CD4-positive, CD25-positive, alpha-beta regulatory T cell (primary cell): ENCODE measurements around the gene CD300LF. TPM values are rescaled to one million over a fixed set of nuclear protein-coding genes. Genes with fewer than 3 reads are reported as not detected.
A peak's percentile ranks its signal among the peaks of the same experiment; 100 is the strongest.

Source experiments
- ATAC-seq, 2 donors: fragments of 150-1000 bp; cut with Tn5 transposase; one replicate each; pipeline ENCODE4 v1.10.0; 2021; ENCODE audit warnings: low read depth in 2 of 2, moderate number of reproducible peaks in 2 of 2, moderate library complexity in 1 of 2
- DNase-seq, 3 donors: peaks; one replicate each; pipeline versions ENCODE4 v3.0.0 to v3.0.0-alpha.2; 2012 to 2022; ENCODE audit warnings: mixed read lengths in 1 of 3
- H3K27ac ChIP-seq: one replicate; pipeline ENCODE4 v1.7.0; 2013; ENCODE audit warnings: mild to moderate bottlenecking, low read length; ENCODE audit not compliant: insufficient read depth, poor library complexity, severe bottlenecking
- H3K27me3 ChIP-seq: one replicate; pipeline ENCODE4 v1.7.0; 2013; ENCODE audit warnings: low read length; ENCODE audit not compliant: control insufficient read depth, insufficient read depth
- H3K36me3 ChIP-seq: one replicate; pipeline ENCODE4 v1.7.0; 2013; ENCODE audit warnings: mild to moderate bottlenecking, low read length, moderate library complexity; ENCODE audit not compliant: control insufficient read depth, insufficient read depth
- H3K4me1 ChIP-seq: 2 replicates; pipeline ENCODE4 v1.7.0; 2013; ENCODE audit warnings: mild to moderate bottlenecking, low read length; ENCODE audit not compliant: insufficient read depth, control insufficient read depth, poor library complexity, severe bottlenecking
- H3K4me3 ChIP-seq: one replicate; pipeline ENCODE4 v1.7.0; 2013; ENCODE audit warnings: low read depth, mild to moderate bottlenecking, low read length, moderate library complexity
- H3K9me3 ChIP-seq, 2 experiments: 1 replicate in 1 of 2; 2 replicates in 1 of 2; pipeline ENCODE4 v1.7.0; 2013; ENCODE audit warnings: low read length in 2 of 2, mild to moderate bottlenecking in 1 of 2, moderate library complexity in 1 of 2; ENCODE audit not compliant: control insufficient read depth in 2 of 2
- H3K27ac Mint-ChIP-seq, 3 donors: one replicate each; pipeline ENCODE4 v1.8.0; 2020 to 2022; ENCODE audit warnings: mild to moderate bottlenecking in 3 of 3, mixed read lengths in 3 of 3, moderate library complexity in 2 of 3
- H3K27me3 Mint-ChIP-seq: one replicate; pipeline ENCODE4 v1.8.0; 2022; ENCODE audit warnings: mild to moderate bottlenecking, mixed read lengths
- H3K36me3 Mint-ChIP-seq: one replicate; pipeline ENCODE4 v1.8.0; 2020; ENCODE audit warnings: mixed read lengths
- H3K4me1 Mint-ChIP-seq, 4 donors: one replicate each; pipeline ENCODE4 v1.8.0; 2020 to 2022; ENCODE audit warnings: mixed read lengths in 4 of 4, mild to moderate bottlenecking in 1 of 4
- H3K4me3 Mint-ChIP-seq, 4 donors: one replicate each; pipeline ENCODE4 v1.8.0; 2020 to 2022; ENCODE audit warnings: mild to moderate bottlenecking in 4 of 4, mixed read lengths in 4 of 4, moderate library complexity in 3 of 4
- H3K9me3 Mint-ChIP-seq, 7 donors: one replicate each; pipeline ENCODE4 v1.8.0; 2020 to 2022; ENCODE audit warnings: mixed read lengths in 7 of 7, mild to moderate bottlenecking in 3 of 7, moderate library complexity in 2 of 7
- polyA plus RNA-seq, 4 donors: library from polyadenylated mRNA; unstranded; fragments of 300-500 nt; fragmentation: Illumina TruSeq; gene quantifications; one replicate each; pipeline ENCODE4 v1.2.3, GENCODE V29; 2021
- total RNA-seq: library from RNA; stranded (reverse); gene quantifications from one replicate; pipeline ENCODE4 v1.2.3, GENCODE V29; 2022

The CD300LF gene
- total and polyA plus RNA-seq, 5 donors from 2014 or later: 0.19 to 0.52 (median 0.21) TPM; not detected in 2

DNA sequence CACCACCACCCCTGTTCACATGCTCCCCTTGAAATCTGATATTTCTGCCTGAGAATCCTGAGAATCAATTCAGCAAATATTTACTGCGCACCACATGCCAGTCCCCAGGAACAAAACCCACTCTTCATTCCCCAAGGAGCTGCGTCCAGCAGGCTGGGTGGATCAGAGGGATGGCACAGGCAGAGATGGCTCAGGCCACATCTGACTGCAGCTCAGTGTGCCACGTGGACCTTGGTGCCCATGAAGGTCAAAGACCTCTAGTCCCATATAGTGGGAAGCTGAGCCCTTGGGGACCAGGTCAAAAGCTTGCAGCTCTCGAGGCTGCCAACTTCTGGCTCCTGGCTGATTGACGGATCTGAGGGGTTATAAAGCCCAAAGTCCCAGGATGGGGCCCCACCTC, 31.8 kb downstream of the CD300LF start:
- no peaks in the 10 kb centered on the region for H3K9me3 ChIP-seq
- Mint-ChIP-seq H3K9me3 (no peaks in the 10 kb centered on the region), H3K4me3 (no peak overlapping the region), H3K36me3 (no peaks in the 10 kb centered on the region), H3K4me1 (peaks cover 13 to 36% (median 20%) of the 10 kb centered on the region in 4 donors), H3K27ac (no peak overlapping the region), H3K27me3 (peaks cover 35% of the 10 kb centered on the region)
- peaks cover 21% of the 10 kb centered on the region for H3K4me1 ChIP-seq
- no peak for DNase-seq
- H3K27ac ChIP-seq: no peak overlapping the region
- no peaks in the 10 kb centered on the region for H3K27me3 ChIP-seq
- H3K36me3 ChIP-seq: no peaks in the 10 kb centered on the region
- ATAC-seq: no peak
- no peak overlapping the region for H3K4me3 ChIP-seq

DNA sequence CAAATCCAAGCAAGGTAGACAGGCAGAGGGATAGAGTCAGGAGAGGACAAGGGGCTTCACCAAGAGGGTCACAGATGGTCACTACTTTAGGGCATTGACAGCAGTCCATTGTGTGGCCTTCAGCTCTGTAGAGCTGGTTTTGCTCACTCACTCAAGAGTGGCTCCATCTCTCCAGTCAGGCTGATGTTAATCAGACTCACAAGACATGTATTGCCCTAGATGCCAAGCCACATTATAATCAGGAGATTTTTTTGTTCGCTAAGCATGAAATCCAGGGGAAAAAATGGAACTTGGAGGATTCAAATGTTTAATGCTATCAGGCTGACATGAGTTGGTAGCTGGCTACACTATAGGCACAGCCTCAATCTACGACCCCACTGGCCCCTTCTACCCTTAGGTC, 32.5 kb downstream of the CD300LF start:
- no peak overlapping the region for H3K4me3 Mint-ChIP-seq
- ATAC-seq (no peak), DNase-seq (no peak)
- H3K27ac Mint-ChIP-seq: peak overlapping the region in 1 of 3 donors; percentile 25
- H3K4me3 ChIP-seq: no peak overlapping the region
- H3K36me3 ChIP-seq: no peaks in the 10 kb centered on the region
- H3K4me1 Mint-ChIP-seq: peaks cover 13 to 36% (median 20%) of the 10 kb centered on the region in 4 donors
- H3K27me3 ChIP-seq: no peaks in the 10 kb centered on the region
- H3K27ac ChIP-seq: no peak overlapping the region
- peaks cover 38% of the 10 kb centered on the region for H3K27me3 Mint-ChIP-seq
- H3K9me3 Mint-ChIP-seq: no peaks in the 10 kb centered on the region
- no peaks in the 10 kb centered on the region for H3K9me3 ChIP-seq
- peaks cover 21% of the 10 kb centered on the region for H3K4me1 ChIP-seq
- H3K36me3 Mint-ChIP-seq: no peaks in the 10 kb centered on the region

DNA sequence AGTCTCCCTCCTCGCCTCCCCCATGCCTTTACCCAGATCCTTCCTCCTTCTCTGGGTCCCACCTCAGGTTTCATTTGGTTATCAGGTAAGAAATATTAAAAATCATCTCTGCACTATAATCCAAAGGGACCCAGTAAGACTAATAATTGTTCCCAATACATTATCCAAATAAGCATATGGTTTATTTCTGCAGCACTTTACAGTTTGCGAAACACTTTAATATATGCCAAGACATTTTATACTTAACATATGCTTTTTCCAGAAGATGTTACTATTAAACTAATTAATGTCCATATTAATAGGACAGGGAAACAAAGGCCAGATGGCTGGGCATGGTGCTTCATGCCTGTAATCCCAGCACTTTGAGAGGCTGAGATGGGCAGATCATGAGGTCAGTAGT, 33.3 kb downstream of the CD300LF start:
- ATAC-seq (no peak), DNase-seq (no peak)
- Histone ChIP-seq H3K4me3 (no peak overlapping the region), H3K27me3 (peaks cover 2% of the 10 kb centered on the region), H3K4me1 (peaks cover 21% of the 10 kb centered on the region), H3K36me3 (no peaks in the 10 kb centered on the region), H3K27ac (no peak overlapping the region), H3K9me3 (no peaks in the 10 kb centered on the region)
- peaks cover 13 to 36% (median 20%) of the 10 kb centered on the region in 4 donors for H3K4me1 Mint-ChIP-seq
- H3K27me3 Mint-ChIP-seq: peaks cover 46% of the 10 kb centered on the region
- H3K9me3 Mint-ChIP-seq: no peaks in the 10 kb centered on the region
- no peaks in the 10 kb centered on the region for H3K36me3 Mint-ChIP-seq
- H3K4me3 Mint-ChIP-seq: peak overlapping the region in 1 of 4 donors; percentile 2
- peak overlapping the region in 1 of 3 donors; percentile 81 for H3K27ac Mint-ChIP-seq

DNA sequence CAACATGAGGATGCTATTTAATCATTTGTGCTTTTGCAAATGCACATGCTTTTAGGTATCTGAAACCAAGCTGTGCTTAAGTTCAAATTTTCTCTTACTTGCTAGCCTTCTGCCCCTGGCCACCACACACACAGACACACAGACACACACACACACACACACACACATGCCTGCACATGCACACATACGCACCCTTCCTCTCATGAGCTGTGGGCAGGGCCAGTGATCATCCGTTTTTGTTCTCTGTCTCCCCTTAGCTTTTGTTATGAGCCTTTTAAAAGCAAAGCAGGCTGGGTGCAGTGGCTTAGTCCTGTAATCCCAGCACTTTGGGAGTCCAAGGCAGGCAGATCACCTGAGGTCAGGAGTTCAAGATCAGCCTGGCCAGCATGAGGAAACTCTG, 34.2 kb downstream of the CD300LF start:
- peak in 1 of 2 donors; percentile 44 for ATAC-seq

DNA sequence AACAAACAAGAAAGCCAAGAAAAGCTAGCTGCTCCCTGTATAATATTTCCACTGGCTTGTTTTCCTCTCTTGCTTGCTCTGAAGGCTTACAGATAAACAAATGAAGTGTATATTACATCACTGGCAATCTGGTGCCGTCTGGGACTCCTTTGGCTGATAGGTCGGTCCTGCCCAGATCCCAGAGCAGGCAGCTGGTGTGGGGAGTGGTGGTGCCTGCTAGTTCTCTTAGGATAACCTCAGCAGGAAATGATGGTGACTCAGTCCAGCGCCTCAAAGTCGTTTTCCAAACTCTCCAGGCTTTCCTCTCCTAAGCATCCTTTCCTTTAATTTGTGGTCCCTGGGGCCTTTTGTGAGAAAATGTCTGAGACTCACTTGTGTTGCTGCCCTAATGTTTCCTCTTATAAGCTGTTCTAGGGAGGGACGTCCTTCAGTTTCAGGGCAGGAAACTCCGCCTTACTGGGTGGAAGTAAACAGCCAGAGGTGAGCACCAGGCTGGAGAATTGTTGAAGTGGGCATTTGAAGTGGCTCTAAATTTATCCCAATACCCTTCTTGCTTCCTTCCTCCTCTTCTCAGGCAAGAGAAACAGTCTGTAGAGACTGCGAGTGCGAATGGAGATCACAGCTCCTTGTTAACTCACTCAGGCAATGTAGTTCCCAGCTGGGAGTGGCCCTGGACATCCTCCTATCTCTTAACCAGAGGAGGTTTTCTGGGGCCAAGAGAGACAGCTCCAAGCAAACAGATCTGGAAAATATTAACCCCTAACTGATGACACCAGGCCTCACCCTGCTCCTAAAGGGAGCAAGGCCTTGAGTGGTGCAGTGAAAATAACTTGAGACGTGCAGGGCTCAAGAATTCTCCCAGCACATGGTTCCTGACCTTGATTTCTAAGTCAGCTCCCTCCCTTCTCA, 34.9 kb downstream of the CD300LF start:
- DNase-seq: peak in 2 of 3 donors; percentile 22 to 76
- Mint-ChIP-seq H3K27me3 (peaks cover 48% of the 10 kb centered on the region), H3K27ac (peak overlapping the region; percentile 45 to 91 (median 89)), H3K4me1 (peaks cover 13 to 33% (median 20%) of the 10 kb centered on the region in 4 donors), H3K4me3 (peak overlapping the region; percentile 14 to 71 (median 61)), H3K9me3 (no peaks in the 10 kb centered on the region), H3K36me3 (no peaks in the 10 kb centered on the region)
- ATAC-seq: peak; percentile 63 to 70
- Histone ChIP-seq H3K9me3 (no peaks in the 10 kb centered on the region), H3K27me3 (peaks cover 6% of the 10 kb centered on the region), H3K4me1 (peaks cover 21% of the 10 kb centered on the region), H3K36me3 (no peaks in the 10 kb centered on the region), H3K27ac (peak overlapping the region; percentile 42), H3K4me3 (peak overlapping the region; percentile 41)

More for the DNA sequence above, 34.2 kb downstream of the CD300LF start:
- no peak overlapping the region for H3K27ac ChIP-seq
- H3K9me3 Mint-ChIP-seq: no peaks in the 10 kb centered on the region
- no peaks in the 10 kb centered on the region for H3K36me3 ChIP-seq
- no peaks in the 10 kb centered on the region for H3K36me3 Mint-ChIP-seq
- H3K4me1 Mint-ChIP-seq: peaks cover 13 to 34% (median 20%) of the 10 kb centered on the region in 4 donors
- peaks cover 21% of the 10 kb centered on the region for H3K4me1 ChIP-seq
- DNase-seq: peak in 1 of 3 donors; percentile 66
- peak overlapping the region in 3 of 4 donors; percentile 2 to 71 (median 54) for H3K4me3 Mint-ChIP-seq
- peak overlapping the region; percentile 45 to 91 (median 89) for H3K27ac Mint-ChIP-seq
- peaks cover 4% of the 10 kb centered on the region for H3K27me3 ChIP-seq
- H3K9me3 ChIP-seq: no peaks in the 10 kb centered on the region
- H3K4me3 ChIP-seq: no peak overlapping the region
- peaks cover 44% of the 10 kb centered on the region for H3K27me3 Mint-ChIP-seq

DNA sequence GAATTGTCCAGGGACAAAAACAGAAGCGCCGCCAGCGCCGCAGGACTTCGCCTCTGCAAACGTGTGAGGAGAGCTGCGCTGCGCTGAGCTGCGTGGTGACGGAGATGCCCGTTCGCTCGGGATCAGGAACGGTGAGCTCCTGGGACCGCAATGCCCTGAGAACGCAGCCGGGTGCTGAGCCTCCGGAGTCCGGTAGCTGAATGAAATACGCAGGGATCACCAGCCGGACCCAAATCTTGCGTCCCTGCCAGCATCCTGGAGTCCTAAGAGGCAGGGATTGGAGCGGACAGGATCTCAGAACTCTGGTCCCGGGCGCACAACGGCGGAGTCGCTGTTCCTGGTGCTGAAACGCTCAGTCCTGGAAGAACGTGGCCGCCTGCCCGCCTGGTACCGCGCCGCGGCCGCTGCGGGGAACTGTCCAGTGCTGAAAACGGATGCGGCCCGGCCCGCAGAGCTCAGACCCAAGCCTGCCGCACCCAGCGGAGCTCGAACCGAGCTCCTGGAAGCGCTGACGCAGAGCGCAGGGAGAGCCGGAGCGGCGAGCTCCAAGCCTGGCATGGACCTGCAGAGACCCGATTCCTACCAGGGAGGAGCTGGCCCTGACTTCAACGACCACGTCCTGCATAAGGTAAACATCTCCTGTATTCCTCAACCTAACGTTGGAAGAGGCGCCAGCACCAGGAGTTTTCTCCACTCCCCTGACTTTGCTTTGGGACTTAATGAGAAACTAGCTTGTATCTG, 41.5 kb downstream of the CD300LF start:
- no peak overlapping the region for H3K27ac Mint-ChIP-seq
- Histone ChIP-seq H3K27me3 (peaks cover 29% of the 10 kb centered on the region), H3K4me3 (no peak overlapping the region), H3K27ac (no peak overlapping the region), H3K4me1 (peaks cover under 1% of the 10 kb centered on the region), H3K9me3 (peaks cover 0 to 3% of the 10 kb centered on the region in 2 experiments), H3K36me3 (no peaks in the 10 kb centered on the region)
- H3K9me3 Mint-ChIP-seq: peaks cover 0 to 2% (median 0%) of the 10 kb centered on the region in 7 donors
- no peak overlapping the region for H3K4me3 Mint-ChIP-seq
- ATAC-seq (peak; percentile 45 to 79), DNase-seq (peak; percentile 44 to 67 (median 60))
- H3K27me3 Mint-ChIP-seq: peaks cover 73% of the 10 kb centered on the region
- H3K36me3 Mint-ChIP-seq: no peaks in the 10 kb centered on the region
- peaks cover 4 to 9% (median 4%) of the 10 kb centered on the region in 4 donors for H3K4me1 Mint-ChIP-seq

DNA sequence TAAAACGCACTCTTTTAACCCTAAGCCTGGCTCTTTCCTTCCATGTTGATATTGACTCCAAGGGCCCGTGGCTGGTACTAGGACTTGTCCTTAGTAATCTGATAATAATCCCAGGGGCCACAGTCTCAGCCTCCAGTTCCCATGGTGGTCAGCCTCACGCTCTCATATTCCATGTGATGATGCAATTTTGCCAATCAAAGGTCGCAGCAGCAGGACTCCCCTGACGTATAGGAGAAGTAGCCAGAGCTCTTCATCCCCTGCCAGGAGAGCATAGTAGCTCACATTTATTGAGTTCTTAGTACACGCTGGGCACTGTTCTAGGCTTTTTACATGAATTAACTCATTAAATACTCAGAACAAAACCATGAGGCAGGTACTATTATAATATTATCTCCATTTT, 42.4 kb downstream of the CD300LF start:
- DNase-seq: no peak
- peaks cover 31% of the 10 kb centered on the region for H3K27me3 ChIP-seq
- no peak for ATAC-seq
- H3K4me3 ChIP-seq: no peak overlapping the region
- peak overlapping the region in 1 of 4 donors; percentile 21 for H3K4me3 Mint-ChIP-seq
- peaks cover 0 to 3% of the 10 kb centered on the region in 2 experiments for H3K9me3 ChIP-seq
- H3K27ac Mint-ChIP-seq: no peak overlapping the region
- no peak overlapping the region for H3K27ac ChIP-seq
- no peaks in the 10 kb centered on the region for H3K36me3 Mint-ChIP-seq
- H3K4me1 Mint-ChIP-seq: peaks cover 4 to 9% (median 4%) of the 10 kb centered on the region in 4 donors
- no peaks in the 10 kb centered on the region for H3K4me1 ChIP-seq
- peaks cover 0 to 2% (median 0%) of the 10 kb centered on the region in 7 donors for H3K9me3 Mint-ChIP-seq
- peaks cover 71% of the 10 kb centered on the region for H3K27me3 Mint-ChIP-seq
- no peaks in the 10 kb centered on the region for H3K36me3 ChIP-seq
